Lower leg skin (tissue), 4 donors: ENCODE measurements around the gene ULK1. TPM values are rescaled to one million over a fixed set of nuclear protein-coding genes. Genes with fewer than 3 reads are reported as not detected.

Source experiments
- DNase-seq, 2 donors: peaks; one replicate each; pipeline ENCODE4 v3.0.0-alpha.2; 2019; ENCODE audit warnings: low spot score in 2 of 2
- H3K4me3 ChIP-seq: fragments of 200-600 bp; sonication (generic); 2 replicates; pipeline ENCODE4 v1.5.1; 2017; ENCODE audit warnings: mild to moderate bottlenecking, low read depth; ENCODE audit not compliant: poor library complexity, severe bottlenecking
- POLR2A ChIP-seq, 2 donors: fragments of 450-650 bp; IDR thresholded peaks; one replicate each; pipeline ENCODE4 v1.6.1; 2016 to 2017; ENCODE audit warnings: antibody characterized with exemption in 2 of 2, mild to moderate bottlenecking in 1 of 2, moderate library complexity in 1 of 2
- WGBS, 2 donors: methylation state at CpG; one replicate each; pipeline ENCODE4 v1.1.5; 2018; 5-methylcytosine and 5-hydroxymethylcytosine counted together
- intact Hi-C: fragments of 100-400 bp; cut with DNase I; formaldehyde crosslinking; loops from one replicate; pipeline ENCODE4 v1.15.0; 2023; ENCODE audit warnings: low total_unique reads
- total RNA-seq, 4 donors: library from RNA; depleted of rRNA; stranded (reverse); fragments of >200 nt; gene quantifications; one replicate each; pipeline ENCODE4 v1.1.0, GENCODE V29; 2016
- TF ChIP-seq, protein P1 (sequence below), 3 donors: fragments of 450-650 bp; IDR thresholded peaks; one replicate each; pipeline ENCODE4 v1.5.1; 2016; ENCODE audit warnings: antibody characterized with exemption in 3 of 3, mild to moderate bottlenecking in 3 of 3, moderate library complexity in 2 of 3

The ULK1 gene
- total RNA-seq, 4 donors from 2014 or later: 42.8 to 117 (median 46.1) TPM

DNA sequence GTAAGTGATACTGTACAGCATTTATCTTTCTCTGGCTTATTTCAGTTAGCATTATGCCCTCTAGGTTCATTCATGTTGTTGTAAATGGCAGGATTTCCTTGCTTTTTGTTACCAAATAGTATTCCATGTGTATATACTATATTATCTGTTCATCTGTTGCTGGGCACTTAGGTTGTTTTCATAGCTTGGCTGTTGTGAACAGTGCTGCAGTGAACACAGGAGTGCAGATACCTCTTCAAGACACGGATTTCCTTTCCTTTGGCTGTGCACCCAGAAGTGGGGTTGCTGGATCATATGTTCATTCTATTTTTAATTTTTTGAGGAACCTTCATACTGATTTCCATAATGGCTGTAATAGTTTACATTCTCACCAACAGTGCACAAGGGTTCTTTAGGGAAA, 76.8 kb downstream of the ULK1 start:
- no peak overlapping the region for H3K4me3 ChIP-seq
- intact Hi-C loops: no loop called here
- 41 to 48% methylated on average over 1 of the region's 1 CpG for WGBS, 2 donors
- no peak for DNase-seq
- no peak for TF ChIP-seq POLR2A (IDR thresholded peaks at IDR 0.05)
- TF ChIP-seq, protein P1, sequence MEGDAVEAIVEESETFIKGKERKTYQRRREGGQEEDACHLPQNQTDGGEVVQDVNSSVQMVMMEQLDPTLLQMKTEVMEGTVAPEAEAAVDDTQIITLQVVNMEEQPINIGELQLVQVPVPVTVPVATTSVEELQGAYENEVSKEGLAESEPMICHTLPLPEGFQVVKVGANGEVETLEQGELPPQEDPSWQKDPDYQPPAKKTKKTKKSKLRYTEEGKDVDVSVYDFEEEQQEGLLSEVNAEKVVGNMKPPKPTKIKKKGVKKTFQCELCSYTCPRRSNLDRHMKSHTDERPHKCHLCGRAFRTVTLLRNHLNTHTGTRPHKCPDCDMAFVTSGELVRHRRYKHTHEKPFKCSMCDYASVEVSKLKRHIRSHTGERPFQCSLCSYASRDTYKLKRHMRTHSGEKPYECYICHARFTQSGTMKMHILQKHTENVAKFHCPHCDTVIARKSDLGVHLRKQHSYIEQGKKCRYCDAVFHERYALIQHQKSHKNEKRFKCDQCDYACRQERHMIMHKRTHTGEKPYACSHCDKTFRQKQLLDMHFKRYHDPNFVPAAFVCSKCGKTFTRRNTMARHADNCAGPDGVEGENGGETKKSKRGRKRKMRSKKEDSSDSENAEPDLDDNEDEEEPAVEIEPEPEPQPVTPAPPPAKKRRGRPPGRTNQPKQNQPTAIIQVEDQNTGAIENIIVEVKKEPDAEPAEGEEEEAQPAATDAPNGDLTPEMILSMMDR (IDR thresholded peaks at IDR 0.05): no peak

Other genes with a start within 250 kb of the ULK1 start
- gene SFSWAP, start 183.5 kb upstream of the ULK1 start, total RNA-seq: 10 to 100 TPM; 31.0 to 56.3 (median 38.5) TPM
- gene MMP17, start 66.2 kb upstream of the ULK1 start, total RNA-seq: 10 to 100 TPM in 1 of 4 donors, 1 to 10 TPM in 3; 5.4 to 11.6 (median 5.7) TPM
- gene PUS1, start 34.7 kb downstream of the ULK1 start, total RNA-seq: 10 to 100 TPM in 3 of 4 donors, 1 to 10 TPM in 1; 8.3 to 36.4 (median 19.0) TPM
- gene EP400, start 55.3 kb downstream of the ULK1 start, total RNA-seq: 10 to 100 TPM; 22.0 to 45.8 (median 24.6) TPM
- gene DDX51, start 249.7 kb downstream of the ULK1 start, total RNA-seq: 10 to 100 TPM; 11.1 to 31.8 (median 19.2) TPM
- 10 to 100 TPM in 3 of 4 donors, 1 to 10 TPM in 1; 7.3 to 17.7 (median 14.1) TPM for gene NOC4L, start 249.8 kb downstream of the ULK1 start, total RNA-seq